NCI-H524 (cell line): ENCODE results near the gene FAM3A.
"Not testable (repeated sequence)": the region's sequence is repeated elsewhere in the genome, so short reads cannot be mapped to it uniquely, and the experiment has no call there.

ENCODE experiments used
- DNase-seq, 2 experiments: peaks; one replicate each; lab custom pipeline; 2025; lab: John Stamatoyannopoulos, UW

The FAM3A gene

DNA sequence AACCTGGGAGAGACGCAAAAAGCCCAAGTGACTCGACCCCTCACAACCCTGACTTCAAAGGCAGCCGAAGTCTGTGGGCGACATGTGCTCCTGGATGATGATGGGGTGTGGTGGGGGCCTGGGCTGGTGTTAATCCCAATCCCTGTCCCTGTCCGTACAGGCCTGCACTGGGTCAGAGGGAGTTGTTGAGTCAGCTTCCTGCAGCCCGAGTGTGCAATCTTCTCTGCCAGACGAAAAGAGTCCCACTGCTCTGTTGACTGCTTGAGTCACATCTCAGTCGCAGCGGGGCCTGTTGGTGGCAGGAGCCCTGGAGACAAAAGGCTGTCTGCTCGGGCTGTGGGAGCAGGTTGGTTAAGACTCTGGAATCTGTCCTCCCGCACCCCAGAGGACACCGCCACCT, 10.3 kb downstream of the FAM3A start:
- no peak for DNase-seq

DNA sequence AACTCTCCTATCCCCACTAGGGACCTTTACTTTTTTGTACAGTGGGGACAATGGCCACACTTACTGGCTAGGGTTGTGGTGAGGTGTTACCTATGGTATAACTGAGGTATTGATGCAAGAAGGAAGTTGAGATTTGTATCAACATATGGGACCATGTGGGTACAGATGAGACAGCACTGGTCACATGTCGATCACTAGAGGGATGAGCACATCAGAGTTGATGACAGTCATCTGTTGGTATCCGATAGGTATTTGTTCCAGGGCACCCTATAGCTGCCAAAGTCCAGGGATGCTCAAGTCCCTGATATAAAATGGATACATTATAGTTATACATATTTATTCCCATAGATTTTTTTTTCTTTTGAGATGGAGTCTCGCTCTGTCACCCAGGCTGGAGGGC, 13.0 kb downstream of the FAM3A start:
- no peak for DNase-seq

DNA sequence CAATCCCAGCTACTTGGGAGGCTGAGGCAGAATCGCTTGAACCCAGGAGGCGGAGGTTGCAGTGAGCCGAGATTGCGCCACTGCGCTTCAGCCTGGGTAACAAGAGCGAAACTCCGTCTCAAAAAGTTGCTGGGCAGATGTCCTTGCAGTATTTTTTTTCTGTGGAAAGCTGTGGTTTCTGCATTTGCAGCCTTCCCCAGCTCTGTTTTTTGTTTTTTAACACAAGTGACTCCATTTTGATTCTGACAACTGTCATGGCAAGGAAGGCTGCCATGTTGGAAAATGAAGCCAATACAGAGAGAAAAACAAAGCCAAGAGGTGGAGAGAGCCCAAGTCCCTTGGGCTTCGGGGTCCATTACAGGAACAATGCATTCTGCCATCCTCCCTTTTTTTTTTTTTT, 13.9 kb downstream of the FAM3A start:
- DNase-seq: no peak

DNA sequence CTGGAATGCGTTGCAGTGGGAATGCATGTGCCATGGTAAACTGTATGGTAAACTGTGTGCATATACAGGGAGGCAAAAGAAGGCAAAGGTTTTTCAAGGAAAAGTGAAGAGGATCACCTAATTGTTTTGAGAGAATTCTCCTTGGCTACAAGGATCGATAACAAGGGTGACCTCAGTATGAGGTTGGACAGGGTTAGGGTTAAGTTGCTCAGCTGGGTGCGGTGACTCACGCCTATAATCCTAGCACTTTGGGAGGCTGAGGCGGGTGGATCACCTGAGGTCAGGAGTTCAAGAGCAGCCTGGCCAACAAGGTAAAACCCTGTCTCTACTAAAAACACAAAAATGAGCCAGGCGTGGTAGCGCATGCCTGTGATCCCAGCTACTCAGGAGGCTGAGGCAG, 14.6 kb downstream of the FAM3A start:
- DNase-seq: not testable (repeated sequence)

DNA sequence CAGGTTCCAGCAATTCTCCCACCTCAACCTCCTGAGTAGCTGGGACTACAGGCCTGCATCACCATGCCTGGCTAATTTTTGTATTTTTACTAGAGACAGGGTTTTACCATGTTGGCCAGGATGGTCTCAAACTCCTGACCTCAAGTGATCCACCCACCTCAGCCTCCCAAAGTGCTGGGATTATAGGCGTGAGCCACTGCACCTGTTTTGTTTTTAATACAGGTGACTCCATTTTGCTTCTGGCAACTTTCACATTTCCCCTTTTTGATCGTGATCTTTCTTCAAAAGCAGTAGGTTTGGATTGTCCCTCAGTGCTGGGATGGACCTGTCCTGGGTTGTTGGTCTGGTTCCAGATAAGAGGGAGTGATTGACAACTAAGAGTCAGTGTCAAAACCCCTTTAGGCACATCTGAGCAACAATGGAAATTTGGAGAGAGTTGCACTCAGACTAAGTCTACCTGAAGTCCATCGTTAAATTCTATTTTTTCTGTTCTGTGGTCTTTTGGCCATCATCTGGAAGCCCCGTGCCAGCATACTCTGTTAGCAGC, 19.4 kb downstream of the FAM3A start:
- DNase-seq: not testable (repeated sequence)

DNA sequence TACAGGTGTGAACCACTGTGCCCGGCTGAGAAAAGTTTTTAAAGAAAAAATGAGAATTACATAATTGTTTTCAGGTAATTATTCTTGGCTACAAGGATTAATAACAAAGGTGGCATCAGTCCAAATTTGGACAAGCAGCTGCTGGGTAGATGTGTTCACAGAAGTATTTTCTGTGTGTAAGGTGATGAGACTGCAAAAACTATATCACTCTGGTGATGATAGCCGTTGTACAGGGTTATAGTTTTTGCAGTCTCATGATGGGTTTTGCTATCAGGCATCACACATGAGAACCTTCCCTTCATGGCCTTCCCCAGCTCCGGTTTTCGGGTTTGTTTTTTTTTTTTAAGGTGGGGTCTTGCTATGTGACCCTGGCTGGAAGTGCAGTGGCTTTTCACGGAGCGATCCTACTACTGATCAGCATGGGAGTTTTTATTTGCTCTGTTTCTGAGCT, 20.5 kb downstream of the FAM3A start:
- no peak for DNase-seq

DNA sequence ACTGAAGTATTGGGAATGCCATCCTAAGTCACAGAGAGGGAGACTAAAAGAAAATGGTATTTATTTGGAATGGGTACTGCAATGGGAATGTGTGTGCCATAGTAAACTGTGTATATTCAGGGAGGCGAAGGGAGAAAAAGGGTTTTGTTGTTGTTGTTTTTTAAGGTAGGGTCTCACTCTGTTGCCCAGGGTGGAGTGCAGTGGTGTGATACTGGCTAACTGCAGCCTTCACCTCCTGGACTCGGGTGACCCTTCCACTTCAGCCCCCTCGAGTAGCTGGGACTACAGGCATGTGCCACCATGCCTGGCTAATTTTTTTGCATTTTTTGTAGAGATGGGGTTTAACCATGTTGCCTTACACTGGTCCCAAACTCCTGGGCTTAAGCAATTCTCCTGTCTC, 21.3 kb downstream of the FAM3A start:
- DNase-seq: no peak

DNA sequence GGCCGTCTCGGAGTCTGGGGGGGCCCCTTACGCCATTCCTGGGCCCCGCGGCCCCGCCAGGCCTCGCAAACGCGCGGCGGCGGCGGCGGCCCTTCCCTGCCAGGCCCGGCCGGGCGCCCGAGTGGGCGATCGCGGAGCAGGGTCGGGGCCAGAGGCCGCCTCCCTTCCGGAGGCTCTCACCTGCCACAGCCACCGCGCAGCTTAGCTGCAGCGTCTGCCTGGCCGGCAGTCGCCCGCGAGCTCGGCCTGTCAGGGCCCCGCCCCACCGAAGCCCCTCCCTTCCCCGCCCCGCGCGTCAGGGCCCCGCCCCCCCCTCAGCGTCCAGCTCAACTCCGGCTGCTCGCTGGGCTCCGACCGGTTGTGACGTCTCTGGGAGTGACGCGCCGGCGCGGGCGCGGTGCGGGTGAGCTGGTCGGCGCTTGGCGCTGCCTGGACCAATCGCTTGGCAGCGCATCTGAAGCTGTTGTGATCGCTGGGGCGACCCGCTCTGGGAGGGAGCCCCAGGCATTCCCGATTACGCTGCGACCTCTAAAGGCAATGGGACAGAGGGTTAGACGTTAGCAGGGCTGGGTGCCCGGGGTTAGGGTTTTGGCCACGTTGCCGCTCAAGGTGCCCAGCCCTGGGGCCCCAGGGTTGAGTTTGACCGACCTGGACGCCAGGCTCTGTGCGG, 25.5 kb downstream of the FAM3A start, which contains the start of gene SLC10A3:
TSS of gene SLC10A3 (minus strand) at position 216 of the 670 bp plus-strand sequence. CDS start 1,689 bp downstream, outside the sequence.
- DNase-seq: peak; percentile 90 to 97

DNA sequence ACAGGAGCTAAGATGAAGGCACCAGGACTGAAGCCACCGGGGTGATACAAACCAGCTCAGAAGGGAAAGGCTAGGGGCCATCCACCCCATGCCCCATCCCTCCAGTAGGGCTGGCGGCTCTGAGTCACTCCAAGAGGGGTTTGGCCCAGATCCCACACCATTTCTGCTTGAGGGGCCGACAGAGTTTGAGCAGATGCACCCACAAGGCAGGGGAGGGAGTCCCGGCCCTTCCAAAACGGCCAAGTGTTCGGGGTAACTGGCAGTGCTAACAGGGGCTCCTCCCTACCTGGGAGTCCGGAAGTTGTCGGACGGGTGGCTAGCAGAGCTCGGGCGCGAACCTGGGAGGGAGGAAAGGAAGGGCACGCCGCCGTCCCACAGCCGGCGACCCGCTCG, 26.0 kb downstream of the FAM3A start:
- DNase-seq: peak; percentile 13 to 24

DNA sequence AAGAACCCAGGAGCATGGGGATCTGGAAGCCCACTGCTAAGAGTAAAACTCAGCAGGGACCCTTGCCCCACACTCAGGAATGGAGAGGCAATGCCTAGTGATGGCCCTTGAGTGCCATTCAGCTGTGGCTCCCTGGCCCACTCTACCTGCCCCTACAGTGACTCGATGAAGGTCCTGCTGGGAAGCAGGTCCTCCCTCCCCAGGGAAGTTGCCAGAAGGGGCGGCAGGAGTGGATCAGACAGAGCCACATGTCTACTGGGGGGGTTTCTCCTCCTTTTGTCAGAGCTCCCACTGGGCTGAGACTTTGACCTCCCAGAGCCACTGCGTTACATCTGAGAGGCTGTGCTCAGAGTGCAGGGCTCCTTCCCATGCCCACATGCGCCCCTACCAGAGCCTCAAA, 26.9 kb downstream of the FAM3A start:
- DNase-seq: no peak

DNA sequence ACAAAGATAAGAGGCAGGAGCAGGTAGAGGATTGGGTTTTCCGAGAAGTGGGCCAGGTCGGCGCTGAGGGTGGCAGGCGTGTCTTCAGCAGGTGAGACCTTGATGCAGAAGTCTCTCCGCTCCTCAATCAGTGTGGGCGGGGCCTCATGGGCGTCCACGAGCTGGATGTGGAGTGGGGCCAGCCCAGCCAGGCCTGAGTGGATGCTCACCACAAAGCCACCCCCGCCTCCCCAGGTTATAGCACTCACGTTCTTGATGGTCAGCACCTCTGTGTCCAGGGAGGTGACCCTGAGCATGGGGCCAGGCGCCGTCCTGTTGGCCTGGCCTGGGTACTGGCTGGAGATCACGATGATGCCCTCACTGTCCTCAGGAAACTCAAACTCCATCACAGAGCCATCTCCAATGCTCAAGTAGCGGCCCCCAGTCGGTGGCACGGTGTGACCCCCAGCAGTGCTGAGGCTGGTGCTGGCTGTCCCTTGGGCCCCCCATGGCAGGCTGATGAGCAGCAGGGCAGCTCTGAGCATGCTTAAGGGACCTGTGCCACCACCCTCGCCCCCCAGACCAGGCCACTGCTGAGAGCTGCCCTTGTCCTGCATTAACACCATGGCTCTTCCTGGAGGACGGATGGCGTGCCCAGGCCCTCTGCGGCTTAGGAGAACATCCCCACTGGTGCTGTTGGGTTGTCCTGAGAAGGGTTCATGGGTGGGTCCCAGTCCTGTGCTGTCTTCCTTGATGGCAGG, 27.5 kb downstream of the FAM3A start:
- no peak for DNase-seq

DNA sequence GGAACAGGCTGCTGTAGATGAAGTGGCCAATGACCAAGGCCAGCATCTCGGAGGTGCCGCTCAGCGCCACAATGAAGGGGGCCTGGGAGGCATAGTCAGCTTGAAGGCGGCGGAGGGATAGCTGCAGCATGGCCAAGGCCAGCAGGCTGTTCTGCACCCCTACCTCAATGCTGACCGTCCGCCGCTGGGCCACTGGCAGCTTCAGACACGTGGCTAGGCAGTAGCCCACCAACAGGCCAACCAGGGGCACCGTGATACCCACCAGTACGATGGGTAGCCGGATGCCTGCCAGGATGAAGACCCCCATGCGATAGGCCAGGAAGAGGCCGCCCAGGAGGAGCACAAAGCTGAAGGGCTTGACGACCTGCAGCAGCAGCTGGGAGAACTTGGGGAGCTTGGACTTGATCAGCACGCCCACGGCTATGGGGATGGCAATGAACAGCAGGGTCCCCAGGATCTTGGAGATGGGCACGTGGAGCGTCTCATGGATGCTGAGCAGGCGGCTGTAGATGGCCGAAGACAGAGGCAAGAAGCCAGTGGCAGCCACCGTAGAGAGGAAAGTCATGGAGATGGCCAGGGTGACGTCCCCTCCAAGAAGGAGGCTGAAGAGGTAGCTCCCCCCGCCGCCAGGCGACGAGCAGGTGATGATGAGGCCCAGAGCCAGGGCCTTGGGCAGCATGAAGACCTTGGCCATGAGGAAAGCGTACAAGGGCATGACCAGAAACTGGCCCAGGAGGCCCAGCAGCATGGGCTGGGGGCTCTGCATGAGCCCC, 28.3 kb downstream of the FAM3A start:
- no peak for DNase-seq

DNA sequence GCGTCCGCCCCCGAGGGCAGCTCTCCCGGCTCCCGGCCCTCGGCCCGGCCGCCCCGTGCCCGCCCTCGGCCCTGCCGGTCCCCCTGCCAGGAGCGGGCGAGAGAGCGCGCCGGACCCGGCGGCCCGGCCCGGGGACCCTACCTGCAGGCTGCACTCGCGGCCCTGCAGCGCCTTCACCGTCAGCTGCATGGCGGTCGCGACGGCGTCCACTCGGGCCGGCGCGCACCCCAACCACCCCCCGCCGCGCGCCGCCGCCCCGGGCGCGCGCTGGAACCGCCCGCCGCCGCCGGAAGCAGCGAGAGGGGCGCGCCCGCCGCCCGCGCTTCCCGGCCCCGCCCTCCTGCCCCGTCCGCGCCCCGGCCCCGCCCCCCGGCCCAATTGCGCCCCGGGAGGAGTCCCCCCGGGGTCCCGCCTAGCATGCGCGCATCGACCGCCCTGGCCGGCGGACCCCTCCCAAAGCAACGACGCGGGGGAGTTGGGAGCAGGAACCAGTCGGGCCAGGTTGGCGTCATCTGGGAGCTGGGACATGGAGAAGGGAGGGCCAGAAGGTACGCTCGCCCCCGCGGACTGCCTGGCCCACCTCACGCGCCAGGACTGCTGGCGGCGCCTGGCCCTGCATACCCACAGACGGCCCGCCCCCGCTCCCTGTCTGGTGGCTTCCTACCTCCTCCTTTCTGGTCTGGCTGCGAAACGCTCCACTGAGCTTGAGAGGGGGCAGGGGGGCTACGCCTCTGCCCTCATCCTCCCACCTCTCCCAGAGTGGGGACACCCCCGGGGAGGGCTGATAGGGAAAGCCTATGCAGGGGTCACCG, 29.4 kb downstream of the FAM3A start, which contains the start of gene UBL4A:
TSS of gene UBL4A (minus strand) at position 220 of the 812 bp plus-strand sequence. CDS start at position 189, 31 bp downstream.
- peak; percentile 43 to 63 for DNase-seq

DNA sequence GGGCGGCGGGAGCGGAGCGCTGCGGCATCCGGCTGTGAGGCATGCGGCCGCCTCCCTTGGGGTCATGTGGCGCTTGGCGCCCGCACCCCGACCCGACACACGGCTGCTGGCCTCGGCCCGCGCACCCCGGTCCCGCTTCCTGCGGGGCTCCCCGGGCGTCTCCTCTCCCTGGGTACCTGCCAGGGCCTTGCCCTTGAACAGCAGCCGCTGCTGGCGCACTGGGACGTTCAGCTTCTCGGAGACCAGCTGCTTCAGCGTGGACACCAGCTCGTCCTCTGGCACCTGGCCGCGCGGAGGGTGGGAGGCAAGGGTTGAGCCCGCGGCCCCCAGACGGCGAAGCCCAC, 30.0 kb downstream of the FAM3A start:
- no peak for DNase-seq

DNA sequence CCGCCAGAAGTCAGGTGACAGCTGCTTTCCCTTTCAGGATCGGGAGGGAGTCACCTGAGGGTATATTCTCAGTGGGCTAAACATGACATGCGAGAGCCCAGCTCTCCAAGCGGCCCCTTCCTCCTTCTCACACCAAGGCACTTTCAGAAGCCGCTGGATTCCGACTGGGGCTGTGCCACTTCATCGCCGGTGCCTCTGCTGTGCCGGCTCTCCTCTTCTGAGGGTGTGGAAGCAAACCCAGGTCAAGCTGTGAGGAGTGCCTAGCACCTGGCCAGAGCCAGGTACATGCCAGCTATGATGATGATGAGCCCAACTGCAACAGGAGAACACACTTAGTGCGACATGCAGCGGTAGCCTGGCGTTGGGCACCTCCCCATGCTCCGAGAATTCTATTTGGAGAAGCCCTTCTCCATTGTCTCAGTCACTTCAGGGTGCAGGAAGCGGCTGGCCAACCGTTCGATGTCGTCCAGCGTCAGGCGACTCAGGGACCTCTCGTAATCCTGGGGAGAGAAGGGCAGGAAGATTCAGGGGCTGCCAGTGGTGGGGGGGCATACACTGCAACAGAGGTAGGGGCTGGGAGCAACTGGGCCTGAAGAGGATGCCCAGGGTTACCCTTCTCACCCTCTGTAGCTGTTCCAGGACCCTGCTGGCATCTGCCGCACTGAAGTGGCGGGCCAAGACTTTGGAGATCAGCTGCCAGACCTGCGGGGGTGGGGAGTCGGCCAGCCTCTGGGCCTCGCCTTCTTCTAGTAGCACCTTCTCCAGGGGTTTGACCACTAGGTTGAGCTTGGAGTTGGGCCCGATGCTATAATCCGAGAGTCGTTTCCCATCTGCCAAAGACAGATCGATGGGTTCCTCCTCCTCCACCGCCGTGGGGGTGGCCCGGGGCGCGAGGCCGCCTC, 30.6 kb downstream of the FAM3A start:
- peak in 1 of 2 experiments; percentile 25 for DNase-seq

DNA sequence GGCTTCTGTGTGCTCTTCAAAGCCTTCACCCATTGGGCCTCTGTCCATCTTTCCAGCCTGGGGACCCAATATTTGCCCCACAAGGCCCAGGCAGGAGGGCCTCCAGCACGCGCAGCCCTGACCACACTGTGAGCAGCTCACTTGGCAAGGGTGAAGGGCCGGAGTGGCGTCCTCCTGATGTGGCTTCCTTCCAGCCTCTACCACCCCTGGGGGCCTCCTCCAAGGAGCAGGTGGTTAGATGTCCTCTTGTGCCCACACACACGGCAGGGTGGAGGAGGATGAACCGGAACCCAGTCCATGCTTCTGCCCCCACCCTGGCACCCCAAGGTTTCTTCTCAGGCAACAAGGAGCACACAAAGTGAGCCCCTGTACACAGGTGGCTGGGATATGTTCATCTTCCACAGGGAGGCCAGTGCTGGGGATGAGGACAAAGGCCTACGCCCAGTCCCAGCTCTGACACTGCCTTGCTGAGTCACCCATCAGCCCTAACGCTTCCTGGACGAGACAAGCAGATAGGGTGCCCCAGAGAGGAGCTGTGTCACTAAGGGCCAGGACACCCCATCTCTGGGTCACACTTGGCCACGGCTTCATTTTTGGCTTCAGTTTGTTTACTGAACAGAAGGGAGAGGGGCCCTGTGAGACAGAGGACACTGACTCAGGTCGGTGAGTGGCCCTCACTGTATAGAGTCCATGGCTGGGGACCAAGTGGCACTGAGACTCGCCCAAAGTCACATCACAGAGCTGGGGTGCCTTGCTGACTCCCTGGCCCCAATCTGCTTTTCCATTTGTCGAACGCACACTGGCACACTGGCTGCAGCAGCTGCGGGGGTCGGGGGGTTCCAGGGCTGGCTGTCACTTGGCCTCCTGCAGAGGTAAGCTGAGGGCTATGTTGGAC, 31.5 kb downstream of the FAM3A start:
- DNase-seq: no peak

DNA sequence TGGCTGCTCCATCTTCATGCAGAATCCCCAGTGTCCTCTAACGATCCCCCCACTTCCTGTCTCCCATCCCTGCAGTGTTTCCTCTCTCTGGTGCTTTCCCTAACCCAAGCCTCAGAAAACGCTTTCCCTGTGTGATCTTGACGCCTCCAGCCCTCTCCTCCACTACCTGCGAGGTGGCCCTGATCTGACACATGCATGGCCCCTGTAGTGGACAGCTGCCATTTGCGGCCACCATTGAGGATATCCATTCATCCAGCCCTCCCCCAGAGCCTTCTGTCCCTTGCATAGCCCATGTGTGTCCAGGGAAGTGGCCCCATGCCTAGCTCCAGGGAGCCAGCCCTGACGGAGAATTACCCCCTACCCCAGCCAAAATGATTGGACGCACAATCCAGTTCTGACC, 32.7 kb downstream of the FAM3A start:
- DNase-seq: no peak

DNA sequence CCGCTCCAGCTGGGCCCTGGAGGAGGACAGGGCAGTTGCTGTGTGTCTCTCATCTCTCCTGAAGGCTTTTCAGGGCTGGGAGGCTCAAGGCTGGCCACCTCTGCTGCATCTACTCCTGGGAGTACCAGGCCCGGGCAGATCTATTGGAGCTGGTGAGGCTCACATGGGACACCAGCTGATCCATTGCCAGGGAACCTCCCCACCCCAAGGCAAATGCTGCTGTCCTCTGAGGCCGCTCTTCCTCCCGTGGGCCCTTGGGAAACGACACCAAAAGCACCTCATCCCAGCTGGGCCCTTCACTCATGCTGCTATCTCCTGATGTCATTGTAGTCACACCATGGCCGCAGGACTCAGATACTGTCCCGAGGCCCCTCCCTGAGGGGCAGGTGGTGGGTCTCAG, 33.2 kb downstream of the FAM3A start:
- DNase-seq: no peak

DNA sequence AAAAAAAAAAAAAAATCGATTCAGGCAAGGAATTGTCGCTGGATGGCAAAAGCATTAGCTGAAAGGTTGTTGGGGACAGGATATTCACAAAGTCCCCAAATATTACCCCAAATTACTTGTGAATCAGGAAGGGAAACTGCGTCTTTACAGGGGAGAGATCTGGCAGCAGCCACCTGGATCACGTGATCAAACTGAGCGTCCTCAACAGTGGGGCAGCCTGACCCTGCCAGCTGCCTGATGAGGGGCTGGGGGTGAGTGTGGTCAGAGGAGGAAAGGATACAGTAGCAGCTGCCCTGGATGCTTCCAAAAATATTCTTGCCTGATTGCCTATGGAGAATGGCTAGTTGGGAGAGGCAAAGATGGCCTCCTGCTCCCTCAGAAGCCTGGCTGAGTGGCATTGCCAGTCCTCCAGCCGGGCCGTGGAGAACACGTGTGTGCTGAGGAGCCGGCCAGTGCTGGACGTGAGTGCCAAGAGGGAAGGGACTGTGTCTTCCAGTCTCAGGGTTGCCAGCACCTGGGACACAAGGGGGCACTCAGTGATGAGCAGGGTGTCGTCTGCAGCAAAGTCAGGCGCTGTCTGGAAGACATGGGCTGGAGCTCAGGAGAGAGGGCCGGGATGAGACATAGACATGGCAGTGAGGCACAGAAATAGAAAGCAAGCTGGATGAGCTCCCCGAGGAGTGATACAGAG, 34.0 kb downstream of the FAM3A start:
- no peak for DNase-seq
